Vagina (tissue), 2 donors: ENCODE results near the gene MPC1L. TPM values are rescaled to one million over a fixed set of nuclear protein-coding genes. Genes with fewer than 3 reads are reported as not detected.
"Not testable (repeated sequence)": the region's sequence is repeated elsewhere in the genome, so short reads cannot be mapped to it uniquely, and the experiment has no call there.

ENCODE experiments used
- DNase-seq, 2 donors: peaks; one replicate each; pipeline ENCODE4 v3.0.0-alpha.2; 2017; ENCODE audit errors: extremely low spot score in 2 of 2
- H3K27ac ChIP-seq: fragments of 200-600 bp; sonication (generic); one replicate; pipeline ENCODE4 v1.5.1; 2019
- H3K27me3 ChIP-seq: fragments of 200-600 bp; sonication (generic); one replicate; pipeline ENCODE4 v1.5.1; 2019
- H3K36me3 ChIP-seq, 2 donors: fragments of 200-600 bp; sonication (generic); one replicate each; pipeline ENCODE4 v1.5.1; 2017 to 2019
- H3K4me1 ChIP-seq: fragments of 200-600 bp; sonication (generic); one replicate; pipeline ENCODE4 v1.5.1; 2019
- H3K4me3 ChIP-seq, 2 donors: fragments of 200-600 bp; sonication (generic); 1 replicate in 1 of 2; 2 replicates in 1 of 2; pipeline ENCODE4 v1.5.1; 2016 to 2019
- H3K9me3 ChIP-seq: fragments of 200-600 bp; sonication (generic); one replicate; pipeline ENCODE4 v1.5.1; 2019
- CTCF ChIP-seq, 3 experiments: fragments of 450-650 bp in 2 of 3; fragments of 200-600 bp in 1 of 3; sonication (generic) in 1 of 3; IDR thresholded peaks; one replicate each; pipeline ENCODE4 v1.5.1; 2017 to 2019; ENCODE audit warnings: antibody characterized with exemption in 3 of 3, mild to moderate bottlenecking in 2 of 3, moderate library complexity in 2 of 3
- POLR2A ChIP-seq, 2 donors: fragments of 450-650 bp; IDR thresholded peaks; one replicate each; pipeline ENCODE4 v1.6.1; 2017; ENCODE audit warnings: antibody characterized with exemption in 2 of 2, mild to moderate bottlenecking in 2 of 2, moderate library complexity in 2 of 2
- POLR2AphosphoS5 ChIP-seq, 2 donors: sonication (generic); formaldehyde crosslinking; IDR thresholded peaks; one replicate each; pipeline ENCODE4 v1.9.0; 2017; ENCODE audit warnings: antibody characterized with exemption in 2 of 2, mild to moderate bottlenecking in 2 of 2, low read depth in 1 of 2; ENCODE audit not compliant: insufficient read depth in 1 of 2
- intact Hi-C: fragments of 100-400 bp; cut with DNase I; formaldehyde crosslinking; loops from one replicate; pipeline ENCODE4 v1.15.1; 2023
- total RNA-seq: library from RNA; depleted of rRNA; stranded (reverse); fragments of >200 nt; gene quantifications from one replicate; pipeline ENCODE4 v1.2.3, GENCODE V29; 2016

Gene MPC1L
- total RNA-seq, 1 donor from 2014 or later = not detected

- H3K27ac ChIP-seq = no peak overlapping the region
These were observed 44.1 kb upstream of the MPC1L start for GRCh38 chrX:40579141-40579540.

GRCh38 chrX:40579900-40580536 is 43.2 kb upstream of the MPC1L start:
- peak overlapping the region; percentile 76 for H3K27ac ChIP-seq
- H3K4me3 ChIP-seq = peak overlapping the region; percentile 51 to 69
- TF ChIP-seq CTCF (IDR thresholded peaks at IDR 0.05) = no peak
- TF ChIP-seq POLR2A (IDR thresholded peaks at IDR 0.05) = no peak
- TF ChIP-seq POLR2AphosphoS5 (IDR thresholded peaks at IDR 0.05; ENCODE audit: insufficient read depth in 1 of 2, low read depth in 1 of 2) = no peak
- no peaks in the 10 kb centered on the region for H3K9me3 ChIP-seq
- DNase-seq = no peak
- no peaks in the 10 kb centered on the region for H3K36me3 ChIP-seq
- peaks cover 9% of the 10 kb centered on the region for H3K4me1 ChIP-seq
- H3K27me3 ChIP-seq = no peaks in the 10 kb centered on the region
- intact Hi-C loops = no loop called here

More at GRCh38 chrX:40579141-40579540, 44.1 kb upstream of the MPC1L start:
- H3K4me1 ChIP-seq = peaks cover 9% of the 10 kb centered on the region
- no peak overlapping the region for H3K4me3 ChIP-seq
- no peaks in the 10 kb centered on the region for H3K9me3 ChIP-seq
- no peaks in the 10 kb centered on the region for H3K27me3 ChIP-seq
- H3K36me3 ChIP-seq = no peaks in the 10 kb centered on the region
- intact Hi-C loops = no loop called here
- DNase-seq = no peak
- TF ChIP-seq CTCF (IDR thresholded peaks at IDR 0.05) = no peak
- TF ChIP-seq POLR2A (IDR thresholded peaks at IDR 0.05) = no peak
- TF ChIP-seq POLR2AphosphoS5 (IDR thresholded peaks at IDR 0.05; ENCODE audit: insufficient read depth in 1 of 2, low read depth in 1 of 2) = no peak

- Histone ChIP-seq H3K36me3 (no peaks in the 10 kb centered on the region), H3K9me3 (no peaks in the 10 kb centered on the region), H3K4me1 (peaks cover 9% of the 10 kb centered on the region), H3K27me3 (no peaks in the 10 kb centered on the region), H3K4me3 (peak within 1 kb of the TSS; percentile 51 to 69), H3K27ac (peak within 1 kb of the TSS; percentile 76)
- TF ChIP-seq POLR2A (IDR thresholded peaks at IDR 0.05) (peak in 1 of 2 donors; percentile 52), CTCF (IDR thresholded peaks at IDR 0.05) (no peak), POLR2AphosphoS5 (IDR thresholded peaks at IDR 0.05; ENCODE audit: insufficient read depth in 1 of 2, low read depth in 1 of 2) (peak; percentile 68 to 86)
- intact Hi-C loops = no loop called here
- DNase-seq = peak in 1 of 2 donors; percentile 97
These were observed 42.5 kb upstream of the MPC1L start, which contains the start of gene ATP6AP2 for GRCh38 chrX:40580537-40581335. Gene ATP6AP2 (plus strand): TSS chrX:40580970. CDS start chrX:40581066, 96 bp downstream.

- Histone ChIP-seq H3K27me3 (no peaks in the 10 kb centered on the region), H3K9me3 (no peaks in the 10 kb centered on the region), H3K4me3 (peak overlapping the region; percentile 51 to 69), H3K4me1 (peaks cover 9% of the 10 kb centered on the region), H3K27ac (peak overlapping the region; percentile 59), H3K36me3 (no peaks in the 10 kb centered on the region)
- no peak for DNase-seq
- TF ChIP-seq POLR2A (IDR thresholded peaks at IDR 0.05) (no peak), POLR2AphosphoS5 (IDR thresholded peaks at IDR 0.05; ENCODE audit: insufficient read depth in 1 of 2, low read depth in 1 of 2) (no peak), CTCF (IDR thresholded peaks at IDR 0.05) (no peak)
- intact Hi-C loops = no loop called here
These were observed 41.8 kb upstream of the MPC1L start for GRCh38 chrX:40581336-40581920.

GRCh38 chrX:40582178-40582577 is 41.0 kb upstream of the MPC1L start:
- intact Hi-C loops, H3K27ac ChIP-seq, DNase-seq, H3K27me3 ChIP-seq, H3K36me3 ChIP-seq, H3K4me1 ChIP-seq, H3K9me3 ChIP-seq: not testable (repeated sequence)
- peak overlapping the region; percentile 51 to 69 for H3K4me3 ChIP-seq
